ENCODE results near the gene KIR3DL3.
"Not testable (repeated sequence)": the region's sequence is repeated elsewhere in the genome, so short reads cannot be mapped to it uniquely, and the experiment has no call there.

KIR3DL3 gene

DNA sequence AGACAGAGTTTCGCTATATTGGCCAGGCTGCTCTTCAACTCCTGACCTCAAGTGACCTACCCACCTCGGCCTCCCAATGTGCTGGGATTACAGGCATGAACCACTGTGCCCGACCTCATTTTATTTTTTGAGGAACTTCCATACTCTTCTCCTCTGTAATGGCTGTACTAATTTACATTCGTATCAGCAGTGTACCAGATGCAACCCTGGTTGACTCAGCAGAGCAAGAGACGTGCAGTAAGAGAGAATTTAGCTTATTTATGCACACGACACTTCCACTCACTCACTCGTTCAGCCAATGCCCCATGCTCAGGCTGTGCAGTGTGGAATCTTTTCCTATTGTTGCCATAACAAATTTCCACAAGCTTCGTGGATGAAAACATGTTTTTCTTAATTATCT is 6.9 kb downstream of the KIR3DL3 start:
- DNase-seq (ENCODE audit: extremely low read depth, low read depth) = no peak
- TF ChIP-seq, protein P1, sequence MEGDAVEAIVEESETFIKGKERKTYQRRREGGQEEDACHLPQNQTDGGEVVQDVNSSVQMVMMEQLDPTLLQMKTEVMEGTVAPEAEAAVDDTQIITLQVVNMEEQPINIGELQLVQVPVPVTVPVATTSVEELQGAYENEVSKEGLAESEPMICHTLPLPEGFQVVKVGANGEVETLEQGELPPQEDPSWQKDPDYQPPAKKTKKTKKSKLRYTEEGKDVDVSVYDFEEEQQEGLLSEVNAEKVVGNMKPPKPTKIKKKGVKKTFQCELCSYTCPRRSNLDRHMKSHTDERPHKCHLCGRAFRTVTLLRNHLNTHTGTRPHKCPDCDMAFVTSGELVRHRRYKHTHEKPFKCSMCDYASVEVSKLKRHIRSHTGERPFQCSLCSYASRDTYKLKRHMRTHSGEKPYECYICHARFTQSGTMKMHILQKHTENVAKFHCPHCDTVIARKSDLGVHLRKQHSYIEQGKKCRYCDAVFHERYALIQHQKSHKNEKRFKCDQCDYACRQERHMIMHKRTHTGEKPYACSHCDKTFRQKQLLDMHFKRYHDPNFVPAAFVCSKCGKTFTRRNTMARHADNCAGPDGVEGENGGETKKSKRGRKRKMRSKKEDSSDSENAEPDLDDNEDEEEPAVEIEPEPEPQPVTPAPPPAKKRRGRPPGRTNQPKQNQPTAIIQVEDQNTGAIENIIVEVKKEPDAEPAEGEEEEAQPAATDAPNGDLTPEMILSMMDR (IDR thresholded peaks at IDR 0.05; ENCODE audit: low read depth, low read length) = no peak

DNA sequence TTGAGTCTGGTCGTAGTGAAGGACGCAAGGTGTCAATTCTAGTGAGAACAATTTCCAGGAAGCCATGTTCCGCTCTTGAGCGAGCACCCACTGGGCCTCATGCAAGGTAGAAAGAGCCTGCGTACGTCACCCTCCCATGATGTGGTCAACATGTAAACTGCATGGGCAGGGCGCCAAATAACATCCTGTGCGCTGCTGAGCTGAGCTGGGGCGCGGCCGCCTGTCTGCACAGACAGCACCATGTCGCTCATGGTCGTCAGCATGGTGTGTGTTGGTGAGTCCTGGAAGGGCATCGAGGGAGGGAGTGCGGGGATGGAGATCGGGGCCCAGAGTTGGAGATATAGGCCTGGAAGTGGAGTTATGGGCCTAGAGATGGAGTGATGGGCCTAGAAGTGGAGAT is 14.1 kb downstream of the KIR3DL3 start, which contains the start of gene KIR2DL3:
Gene KIR2DL3, plus strand, starts transcription at position 208 of the 400 bp plus-strand sequence. Its CDS starts 33 bp downstream, at position 241.
- DNase-seq (ENCODE audit: extremely low read depth, low read depth) = not testable (repeated sequence)

DNA sequence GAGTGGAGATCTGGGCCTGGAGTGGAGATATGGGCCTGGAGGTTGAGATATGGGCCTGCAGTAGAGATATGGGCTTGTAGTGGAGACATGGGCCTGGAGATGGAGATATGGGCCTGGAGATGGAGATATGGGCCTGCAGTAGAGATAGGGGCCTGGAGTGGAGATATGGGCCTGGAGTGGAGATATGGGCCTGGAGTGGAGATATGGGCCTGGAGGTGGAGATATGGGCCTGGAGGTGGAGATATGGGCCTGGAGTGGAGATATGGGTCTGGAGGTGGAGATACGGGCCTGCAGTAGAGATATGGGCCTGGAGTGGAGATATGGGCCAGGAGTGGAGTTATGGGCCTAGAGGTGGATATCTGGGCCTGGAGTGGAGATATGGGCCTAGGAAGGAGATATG is 14.5 kb downstream of the KIR3DL3 start:
- TF ChIP-seq, protein P1 (IDR thresholded peaks at IDR 0.05; ENCODE audit: low read depth, low read length) = no peak
- no peak for DNase-seq (ENCODE audit: extremely low read depth, low read depth)

DNA sequence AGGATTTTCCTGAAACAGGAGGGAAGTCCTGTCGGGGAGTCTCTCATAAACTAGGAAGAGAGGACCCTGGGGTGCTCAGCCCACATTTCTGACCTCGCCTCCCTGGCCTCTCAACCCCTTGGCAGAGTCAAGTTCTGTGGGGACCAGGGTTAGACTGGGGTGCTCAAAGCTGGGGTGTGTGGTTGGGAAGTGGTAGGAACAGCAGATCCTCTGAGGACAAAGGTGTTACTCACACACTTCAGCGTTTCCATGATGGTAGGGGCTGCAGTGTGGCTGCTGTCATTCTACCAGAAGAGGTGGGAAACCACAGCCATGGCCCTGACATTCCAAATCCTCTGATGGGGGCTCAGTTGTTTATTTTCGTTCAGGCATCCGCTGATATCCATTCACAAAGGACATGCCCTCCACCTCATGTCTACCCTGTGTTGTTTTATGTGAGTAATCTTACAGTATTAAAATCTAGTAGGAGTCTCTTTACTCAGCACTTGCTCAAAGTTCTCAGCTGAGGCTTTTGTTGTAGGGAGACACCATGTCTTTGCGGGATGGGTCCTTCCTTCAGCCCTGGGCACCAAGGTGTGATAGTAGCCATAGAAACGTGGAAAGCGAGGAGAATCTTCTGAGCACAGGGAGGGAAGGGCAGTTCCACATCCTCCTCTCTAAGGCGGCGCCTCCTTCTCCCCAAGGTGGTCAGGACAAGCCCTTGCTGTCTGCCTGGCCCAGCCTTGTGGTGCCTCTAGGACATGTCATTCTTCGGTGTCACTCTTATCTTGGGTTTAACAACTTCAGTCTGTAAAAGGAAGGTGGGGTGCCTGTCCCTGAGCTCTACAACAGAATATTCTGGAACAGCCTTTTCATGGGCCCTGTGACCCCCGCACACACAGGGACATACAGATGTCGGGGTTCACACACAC is 15.6 kb downstream of the KIR3DL3 start:
- TF ChIP-seq, protein P1 (IDR thresholded peaks at IDR 0.05; ENCODE audit: low read depth, low read length) = no peak
- DNase-seq (ENCODE audit: extremely low read depth, low read depth) = no peak

DNA sequence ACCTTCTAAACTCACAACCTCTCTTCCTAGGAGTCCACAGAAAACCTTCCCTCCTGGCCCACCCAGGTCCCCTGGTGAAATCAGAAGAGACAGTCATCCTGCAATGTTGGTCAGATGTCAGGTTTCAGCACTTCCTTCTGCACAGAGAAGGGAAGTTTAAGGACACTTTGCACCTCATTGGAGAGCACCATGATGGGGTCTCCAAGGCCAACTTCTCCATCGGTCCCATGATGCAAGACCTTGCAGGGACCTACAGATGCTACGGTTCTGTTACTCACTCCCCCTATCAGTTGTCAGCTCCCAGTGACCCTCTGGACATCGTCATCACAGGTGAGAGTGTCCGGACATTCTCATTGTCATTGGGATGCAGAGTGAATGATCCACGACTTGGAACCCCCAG is 17.7 kb downstream of the KIR3DL3 start:
- DNase-seq (ENCODE audit: extremely low read depth, low read depth) = not testable (repeated sequence)

DNA sequence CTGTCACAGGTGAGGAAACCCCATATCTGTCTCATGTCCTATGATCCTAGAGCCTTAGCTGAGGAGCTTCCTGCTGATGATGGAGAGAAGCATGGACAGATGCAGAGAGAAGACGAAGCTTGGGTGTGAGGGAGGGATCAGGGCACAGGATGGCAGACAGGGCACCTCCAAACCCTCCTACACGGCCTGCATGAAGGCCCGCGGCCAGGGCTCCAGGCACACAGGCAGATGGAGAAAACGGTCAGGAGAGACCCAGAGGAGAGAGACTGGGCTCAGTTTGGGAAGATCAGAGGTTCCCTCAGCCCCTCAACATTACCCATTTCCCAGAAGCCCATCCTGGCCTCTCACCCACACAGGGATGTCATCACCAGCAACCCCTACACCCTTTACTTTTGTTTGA is 19.8 kb downstream of the KIR3DL3 start:
- not testable (repeated sequence) for DNase-seq (ENCODE audit: extremely low read depth, low read depth)

DNA sequence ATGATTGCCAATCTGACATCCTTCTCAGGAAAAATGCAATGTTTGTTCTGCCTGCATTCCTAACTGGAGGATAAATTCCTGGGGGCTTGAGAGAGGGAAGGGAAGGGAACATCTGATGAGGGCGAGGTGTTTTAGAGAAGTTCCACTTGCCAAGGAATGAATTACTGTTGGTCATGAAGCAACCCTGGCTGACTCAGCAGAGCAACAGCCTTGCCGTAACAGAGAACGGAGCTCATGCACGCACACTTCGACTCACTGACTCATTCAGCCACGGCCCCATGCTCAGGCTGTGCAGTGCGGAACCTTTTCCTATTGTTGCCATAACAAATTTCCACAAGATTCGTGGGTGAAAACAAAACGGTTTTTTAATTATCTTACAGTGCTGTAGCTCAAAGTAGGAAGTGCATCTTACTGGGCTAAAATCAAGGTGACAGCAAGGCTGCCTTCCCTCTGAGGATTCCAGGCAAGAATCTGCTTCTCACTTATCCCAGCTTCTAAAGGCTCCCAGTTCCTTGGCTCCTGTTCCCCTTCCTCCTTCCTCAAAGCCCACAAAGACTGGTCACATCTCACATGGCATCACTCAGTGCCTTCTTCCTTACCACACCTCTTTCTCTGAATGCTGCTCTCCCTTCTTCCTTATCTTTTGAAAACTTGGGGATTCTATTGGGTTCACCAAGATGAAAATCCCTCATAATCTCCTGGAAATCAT is 23.5 kb downstream of the KIR3DL3 start:
- not testable (repeated sequence) for DNase-seq (ENCODE audit: extremely low read depth, low read depth)

DNA sequence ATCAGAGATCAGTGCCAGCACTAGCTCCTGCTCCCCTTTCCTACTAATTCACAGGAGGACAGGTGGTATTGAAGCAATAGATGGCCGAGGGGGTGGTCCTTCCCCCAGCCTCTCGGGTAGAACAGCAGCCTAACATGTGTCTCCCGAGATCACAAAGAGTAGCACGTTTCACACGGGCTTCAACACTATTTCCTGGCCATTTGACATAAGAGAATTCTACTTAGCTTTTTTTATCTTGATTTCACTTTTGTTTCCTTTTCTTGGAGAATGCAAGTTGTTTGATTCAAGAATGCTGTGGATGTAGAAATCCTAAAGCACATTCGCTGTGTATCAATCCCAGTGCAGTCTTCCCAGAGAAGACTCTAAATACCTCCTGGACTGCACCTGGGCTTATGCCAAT is 26.0 kb downstream of the KIR3DL3 start:
- DNase-seq (ENCODE audit: extremely low read depth, low read depth) = not testable (repeated sequence)

DNA sequence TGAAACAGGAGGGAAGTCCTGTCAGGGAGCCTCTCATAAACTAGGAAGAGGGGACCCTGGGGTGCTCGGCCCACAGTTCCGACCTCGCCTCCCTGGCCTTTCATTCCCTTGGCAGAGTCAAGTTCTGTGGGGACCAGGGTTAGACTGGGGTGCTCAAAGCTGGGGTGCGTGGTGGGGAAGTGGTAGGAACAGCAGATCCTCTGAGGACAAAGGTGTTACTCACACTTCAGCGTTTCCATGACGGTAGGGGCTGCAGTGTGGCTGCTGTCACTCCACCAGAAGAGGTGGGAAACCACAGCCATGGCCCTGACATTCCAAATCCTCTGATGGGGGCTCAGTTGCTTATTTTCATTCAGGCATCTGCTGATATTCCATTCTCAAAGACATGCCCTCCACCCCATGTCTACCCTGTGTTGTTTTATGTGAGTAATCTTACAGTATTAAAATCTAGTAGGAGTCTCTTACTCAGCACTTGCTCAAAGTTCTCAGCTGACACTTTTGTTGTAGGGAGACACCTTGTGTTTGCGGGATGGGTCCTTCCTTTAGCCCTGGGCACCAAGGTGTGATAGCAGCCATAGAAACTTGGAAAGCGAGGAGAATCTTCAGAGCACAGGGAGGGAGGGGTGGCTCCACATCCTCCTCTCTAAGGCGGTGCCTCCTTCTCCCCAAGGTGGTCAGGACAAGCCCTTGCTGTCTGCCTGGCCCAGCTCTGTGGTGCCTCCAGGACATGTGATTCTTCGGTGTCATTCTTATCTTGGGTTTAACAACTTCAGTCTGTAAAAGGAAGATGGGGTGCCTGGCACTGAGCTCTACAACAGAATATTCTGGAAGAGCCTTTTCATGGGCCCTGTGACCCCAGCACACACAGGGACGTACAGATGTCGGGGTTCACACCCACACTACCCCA is 32.2 kb downstream of the KIR3DL3 start:
- DNase-seq (ENCODE audit: extremely low read depth, low read depth) = not testable (repeated sequence)

DNA sequence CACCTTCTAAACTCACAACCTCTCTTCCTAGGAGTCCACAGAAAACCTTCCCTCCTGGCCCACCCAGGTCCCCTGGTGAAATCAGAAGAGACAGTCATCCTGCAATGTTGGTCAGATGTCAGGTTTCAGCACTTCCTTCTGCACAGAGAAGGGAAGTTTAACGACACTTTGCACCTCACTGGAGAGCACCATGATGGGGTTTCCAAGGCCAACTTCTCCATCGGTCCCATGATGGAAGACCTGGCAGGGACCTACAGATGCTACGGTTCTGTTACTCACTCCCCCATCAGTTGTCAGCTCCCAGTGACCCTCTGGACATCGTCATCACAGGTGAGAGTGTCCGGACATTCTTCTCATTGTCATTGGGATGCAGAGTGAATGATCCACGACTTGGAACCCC is 34.3 kb downstream of the KIR3DL3 start:
- DNase-seq (ENCODE audit: extremely low read depth, low read depth) = not testable (repeated sequence)

DNA sequence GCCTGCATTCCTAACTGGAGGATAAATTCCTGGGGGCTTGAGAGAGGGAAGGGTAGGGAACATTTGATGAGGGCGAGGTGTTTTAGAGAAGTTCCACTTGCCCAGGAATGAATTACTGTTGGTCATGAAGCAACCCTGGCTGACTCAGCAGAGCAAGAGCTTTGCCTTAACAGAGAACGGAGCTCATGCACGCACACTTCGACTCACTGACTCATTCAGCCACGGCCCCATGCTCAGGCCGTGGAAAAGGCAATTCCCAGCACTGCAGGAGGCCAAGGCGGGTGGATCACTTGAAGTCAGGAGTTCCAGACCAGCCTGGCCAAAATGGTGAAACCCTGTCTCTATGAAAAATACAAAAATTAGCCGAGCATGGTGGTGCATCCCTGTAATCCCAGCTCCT is 40.0 kb downstream of the KIR3DL3 start:
- DNase-seq (ENCODE audit: extremely low read depth, low read depth) = not testable (repeated sequence)

DNA sequence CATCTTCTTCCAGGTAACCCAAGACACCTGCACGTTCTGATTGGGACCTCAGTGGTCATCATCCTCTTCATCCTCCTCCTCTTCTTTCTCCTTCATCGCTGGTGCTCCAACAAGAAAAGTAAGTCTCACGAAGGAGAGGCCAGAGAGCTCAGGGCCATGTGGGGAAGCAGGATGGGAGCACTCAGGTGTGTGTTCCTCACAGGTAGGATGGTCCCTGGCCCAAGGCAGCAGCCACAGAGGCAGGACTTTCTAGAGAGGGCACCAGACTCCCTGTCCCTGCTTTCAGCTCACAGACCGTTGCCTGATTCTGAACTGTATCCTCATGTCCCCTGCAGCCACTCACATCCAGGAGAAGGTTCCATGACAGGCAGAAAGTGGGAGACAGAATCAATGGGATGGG is 42.2 kb downstream of the KIR3DL3 start:
- not testable (repeated sequence) for DNase-seq (ENCODE audit: extremely low read depth, low read depth)

DNA sequence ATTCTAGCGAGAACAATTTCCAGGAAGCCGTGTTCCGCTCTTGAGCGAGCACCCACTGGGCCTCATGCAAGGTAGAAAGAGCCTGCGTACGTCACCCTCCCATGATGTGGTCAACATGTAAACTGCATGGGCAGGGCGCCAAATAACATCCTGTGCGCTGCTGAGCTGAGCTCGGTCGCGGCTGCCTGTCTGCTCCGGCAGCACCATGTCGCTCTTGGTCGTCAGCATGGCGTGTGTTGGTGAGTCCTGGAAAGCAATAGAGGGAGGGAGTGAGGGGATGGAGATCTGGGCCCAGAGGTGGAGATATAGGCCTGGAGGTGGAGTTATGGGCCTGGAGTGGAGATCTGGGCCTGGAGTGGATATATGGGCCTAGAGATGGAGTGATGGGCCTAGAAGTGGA is 45.4 kb downstream of the KIR3DL3 start, which contains the start of gene KIR2DL1:
Gene KIR2DL1, plus strand, starts transcription at position 148 of the 400 bp plus-strand sequence. Its CDS starts 58 bp downstream, at position 206.
- not testable (repeated sequence) for DNase-seq (ENCODE audit: extremely low read depth, low read depth)

DNA sequence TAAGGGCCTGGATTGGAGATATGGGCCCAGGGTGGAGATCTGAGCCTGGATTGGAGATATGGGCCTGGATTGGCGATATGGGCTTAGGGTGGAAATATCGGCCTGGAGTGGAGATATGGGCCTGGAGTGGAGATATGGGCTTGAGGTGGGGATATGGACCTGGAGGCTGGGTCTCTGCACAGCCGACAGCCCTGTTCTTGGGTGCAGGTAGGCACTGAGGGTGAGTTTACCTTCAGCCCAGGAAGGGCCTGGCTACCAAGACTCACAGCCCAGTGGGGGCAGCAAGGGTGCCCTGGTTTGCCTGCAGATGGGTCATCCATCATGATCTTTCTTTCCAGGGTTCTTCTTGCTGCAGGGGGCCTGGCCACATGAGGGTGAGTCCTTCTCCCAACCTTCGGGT is 46.3 kb downstream of the KIR3DL3 start:
- not testable (repeated sequence) for DNase-seq (ENCODE audit: extremely low read depth, low read depth)

DNA sequence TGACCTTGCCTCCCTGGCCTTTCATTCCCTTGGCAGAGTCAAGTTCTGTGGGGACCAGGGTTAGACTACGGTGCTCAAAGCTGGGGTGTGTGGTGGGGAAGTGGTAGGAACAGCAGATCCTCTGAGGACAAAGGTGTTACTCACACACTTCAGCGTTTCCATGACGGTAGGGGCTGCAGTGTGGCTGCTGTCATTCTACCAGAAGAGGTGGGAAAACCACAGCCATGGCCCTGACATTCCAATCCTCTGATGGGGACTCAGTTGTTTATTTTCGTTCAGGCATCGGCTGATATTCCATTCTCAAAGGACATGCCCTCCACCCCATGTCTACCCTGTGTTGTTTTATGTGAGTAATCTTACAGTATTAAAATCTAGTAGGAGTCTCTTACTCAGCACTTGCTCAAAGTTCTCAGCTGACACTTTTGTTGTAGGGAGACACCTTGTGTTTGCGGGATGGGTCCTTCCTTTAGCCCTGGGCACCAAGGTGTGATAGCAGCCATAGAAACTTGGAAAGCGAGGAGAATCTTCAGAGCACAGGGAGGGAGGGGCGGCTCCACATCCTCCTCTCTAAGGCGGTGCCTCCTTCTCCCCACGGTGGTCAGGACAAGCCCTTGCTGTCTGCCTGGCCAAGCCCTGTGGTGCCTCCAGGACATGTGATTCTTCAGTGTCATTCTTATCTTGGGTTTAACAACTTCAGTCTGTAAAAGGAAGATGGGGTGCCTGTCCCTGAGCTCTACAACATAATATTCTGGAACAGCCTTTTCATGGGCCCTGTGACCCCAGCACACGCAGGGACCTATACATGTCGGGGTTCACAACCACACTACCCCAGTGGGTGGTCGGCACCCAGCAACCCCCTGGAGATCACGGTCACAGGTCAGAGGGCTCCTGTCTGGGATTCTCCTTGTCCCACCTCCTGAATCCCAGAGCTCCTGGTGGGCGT is 47.0 kb downstream of the KIR3DL3 start:
- not testable (repeated sequence) for DNase-seq (ENCODE audit: extremely low read depth, low read depth)
